Suprapubic skin (tissue), 4 donors: ENCODE data around the gene SEMA3C.

Experiments used
- CTCF ChIP-seq, 2 donors: fragments of 200-600 bp in 1 of 2; fragments of 450-650 bp in 1 of 2; sonication (generic) in 1 of 2; IDR thresholded peaks; one replicate each; pipeline ENCODE4 v1.5.1; 2016 to 2019; ENCODE audit warnings: antibody characterized with exemption in 2 of 2, mild to moderate bottlenecking in 1 of 2, moderate library complexity in 1 of 2
- EP300 ChIP-seq: sonication (generic); formaldehyde crosslinking; IDR thresholded peaks from one replicate; pipeline ENCODE4 v1.6.1; 2017; ENCODE audit warnings: antibody characterized with exemption
- POLR2A ChIP-seq, 2 donors: fragments of 450-650 bp; IDR thresholded peaks; one replicate each; pipeline ENCODE4 v1.6.1; 2017; ENCODE audit warnings: antibody characterized with exemption in 2 of 2, mild to moderate bottlenecking in 2 of 2, moderate library complexity in 2 of 2
- POLR2AphosphoS5 ChIP-seq, 3 donors: sonication (generic); formaldehyde crosslinking; IDR thresholded peaks; one replicate each; pipeline ENCODE4 v1.6.1; 2017; ENCODE audit warnings: antibody characterized with exemption in 3 of 3

GRCh38 chr7:80968606-80969005 lies 49.8 kb upstream of the SEMA3C start:
- TF ChIP-seq CTCF (IDR thresholded peaks at IDR 0.05) (no peak), POLR2AphosphoS5 (IDR thresholded peaks at IDR 0.05) (no peak), POLR2A (IDR thresholded peaks at IDR 0.05) (no peak), EP300 (no peak)
